ENCODE results near the gene TRIM15. TPM values are rescaled to one million over a fixed set of nuclear protein-coding genes. Genes with fewer than 3 reads are reported as not detected.

The TRIM15 gene
- polyA plus RNA-seq, 1 experiment = not detected

- Histone ChIP-seq H3K4me3 (ENCODE audit: low read depth, low read length) (no peak overlapping the region), H3K27me3 (ENCODE audit: control insufficient read depth, insufficient read depth, low read length) (no peaks in the 10 kb centered on the region), H3K36me3 (ENCODE audit: control insufficient read depth, insufficient read depth, low read length) (no peaks in the 10 kb centered on the region)
- no peak for TF ChIP-seq CTCF (IDR thresholded peaks at IDR 0.05; ENCODE audit: insufficient read depth, low read depth, low read length)
- POLR2A ChIA-PET = no interaction called here
- DNase-seq (ENCODE audit: low read depth) = no peak
- CTCF ChIA-PET = interaction anchor here (0.8 to 2.8 kb wide), 4 partner anchors 11 to 76 kb away, joined by 3 to 17 read pairs (median 7); no protein-coding TSS in a partner anchor
These were observed 43.7 kb downstream of the TRIM15 start for GRCh38 chr6:30206799-30207618.

- H3K4me3 ChIP-seq (ENCODE audit: low read depth, low read length) = no peak overlapping the region
- CTCF ChIA-PET = interaction anchor here (1.5 to 2.8 kb wide), 3 partner anchors 12 to 76 kb away, joined by 3 to 17 read pairs (median 11); no protein-coding TSS in a partner anchor
- TF ChIP-seq CTCF (IDR thresholded peaks at IDR 0.05; ENCODE audit: insufficient read depth, low read depth, low read length) = no peak
- H3K27me3 ChIP-seq (ENCODE audit: control insufficient read depth, insufficient read depth, low read length) = no peaks in the 10 kb centered on the region
- no peak for DNase-seq (ENCODE audit: low read depth)
- POLR2A ChIA-PET = no interaction called here
- H3K36me3 ChIP-seq (ENCODE audit: control insufficient read depth, insufficient read depth, low read length) = no peaks in the 10 kb centered on the region
These were observed 44.4 kb downstream of the TRIM15 start for GRCh38 chr6:30207619-30208295.

GRCh38 chr6:30211306-30211705, 48.0 kb downstream of the TRIM15 start:
- no peak for TF ChIP-seq CTCF (IDR thresholded peaks at IDR 0.05; ENCODE audit: insufficient read depth, low read depth, low read length)
- ChIA-PET CTCF (interaction anchor here (3.0 kb wide), 1 partner anchor 8 kb away, joined by 12 read pairs; no protein-coding TSS in a partner anchor), POLR2A (no interaction called here)
- H3K4me3 ChIP-seq (ENCODE audit: low read depth, low read length) = no peak overlapping the region
- H3K27me3 ChIP-seq (ENCODE audit: control insufficient read depth, insufficient read depth, low read length) = no peaks in the 10 kb centered on the region
- no peak for DNase-seq (ENCODE audit: low read depth)
- no peaks in the 10 kb centered on the region for H3K36me3 ChIP-seq (ENCODE audit: control insufficient read depth, insufficient read depth, low read length)

GRCh38 chr6:30211899-30212298, 48.6 kb downstream of the TRIM15 start:
- TF ChIP-seq CTCF (IDR thresholded peaks at IDR 0.05; ENCODE audit: insufficient read depth, low read depth, low read length) = no peak
- Histone ChIP-seq H3K4me3 (ENCODE audit: low read depth, low read length) (peak overlapping the region; percentile 67), H3K36me3 (ENCODE audit: control insufficient read depth, insufficient read depth, low read length) (no peaks in the 10 kb centered on the region), H3K27me3 (ENCODE audit: control insufficient read depth, insufficient read depth, low read length) (no peaks in the 10 kb centered on the region)
- ChIA-PET POLR2A (no interaction called here), CTCF (interaction anchor here (3.0 kb wide), 1 partner anchor 8 kb away, joined by 12 read pairs; no protein-coding TSS in a partner anchor)
- no peak for DNase-seq (ENCODE audit: low read depth)
